Measurements from ENCODE around the gene GNE. TPM values are rescaled to one million over a fixed set of nuclear protein-coding genes. Genes with fewer than 3 reads are reported as not detected.

Gene GNE
- total and polyA plus RNA-seq, 2 of the 13 experiments (the other 11 are each of a cell fraction or from before 2014, with no cell fraction given), result 16.1 to 24.1 TPM

- peak; percentile 76; the same call in 1 of the 2 replicates for TF ChIP-seq E2F2 (CRISPR knock-in tag; IDR thresholded peaks at IDR 0.05; ENCODE audit: borderline replicate concordance)
- TF ChIP-seq ZMYM2 (CRISPR knock-in tag; IDR thresholded peaks at IDR 0.05), result peak; percentile 59
- TF ChIP-seq GABPA (IDR thresholded peaks at IDR 0.05; ENCODE audit: low read depth, low read length), result peak; percentile 84
- TF ChIP-seq GABPA (CRISPR knock-in tag; IDR thresholded peaks at IDR 0.05; ENCODE audit: low read depth), result peak; percentile 94
- 0 out of 2 replicates have a peak, but pooled peaks have one; percentile 26 for TF ChIP-seq ZNF761 (CRISPR knock-in tag; conservative IDR thresholded peaks at IDR 0.05)
- TF ChIP-seq POLR2AphosphoS5 (IDR thresholded peaks at IDR 0.05; ENCODE audit: low read depth, low read length), result peak; percentile 96
- peak; percentile 88 for TF ChIP-seq ZNF687 (CRISPR knock-in tag; IDR thresholded peaks at IDR 0.05)
- no peak for TF ChIP-seq MAFK (conservative IDR thresholded peaks at IDR 0.05 in 1 of 2, IDR thresholded peaks at IDR 0.05 in 1 of 2; ENCODE audit: low read length in 2 of 2)
- TF ChIP-seq IRX3 (CRISPR knock-in tag; IDR thresholded peaks at IDR 0.05; ENCODE audit: borderline replicate concordance, low read depth), result 0 out of 2 replicates have a peak, but pooled peaks have one; percentile 31
- TF ChIP-seq FOXC1 (CRISPR knock-in tag; IDR thresholded peaks at IDR 0.05; ENCODE audit: borderline replicate concordance), result 0 out of 2 replicates have a peak, but pooled peaks have one; percentile 35
- 0 out of 2 replicates have a peak, but pooled peaks have one; percentile 33 for TF ChIP-seq ZBTB7B (CRISPR knock-in tag; IDR thresholded peaks at IDR 0.05)
- peak; percentile 85 for TF ChIP-seq HOXA5 (CRISPR knock-in tag; IDR thresholded peaks at IDR 0.05)
- TF ChIP-seq BORCS8-MEF2B (CRISPR knock-in tag; IDR thresholded peaks at IDR 0.05), result peak; percentile 68; the same call in 1 of the 2 replicates
- TF ChIP-seq NFRKB (IDR thresholded peaks at IDR 0.05), result no peak
- TF ChIP-seq RNF219 (CRISPR knock-in tag; IDR thresholded peaks at IDR 0.05), result no peak
- peak; percentile 86; the same call in 1 of the 2 replicates for TF ChIP-seq SP4 (CRISPR knock-in tag; IDR thresholded peaks at IDR 0.05)
- no peak for TF ChIP-seq ZNF337 (CRISPR knock-in tag; IDR thresholded peaks at IDR 0.05; ENCODE audit: borderline replicate concordance, low read depth)
- peak; percentile 96 for TF ChIP-seq ELF3 (CRISPR knock-in tag; IDR thresholded peaks at IDR 0.05)
- TF ChIP-seq ZBTB10 (CRISPR knock-in tag; IDR thresholded peaks at IDR 0.05; ENCODE audit: borderline replicate concordance), result peak; percentile 69
Measured at GRCh38 chr9:36190388-36191289, 67.6 kb downstream of the GNE start, which contains the start of gene CLTA (continued).
